Dermis microvascular lymphatic vessel endothelial cell (primary cell): Measurements from ENCODE around the gene AP2A1. TPM values are rescaled to one million over a fixed set of nuclear protein-coding genes. Genes with fewer than 3 reads are reported as not detected.

Experiments
- DNase-seq, 2 donors: peaks; one replicate each; pipeline versions ENCODE4 v3.0.0 to v3.0.0-alpha.2; 2010; ENCODE audit warnings: low read depth in 2 of 2
- total RNA-seq: library from RNA; depleted of rRNA; stranded (reverse); fragments of >200 nt; gene quantifications from 2 replicates; pipeline ENCODE4 v1.2.1, GENCODE V29; 2014

AP2A1 gene
- total RNA-seq, 1 donor from 2014 or later, result 44.8 TPM

- DNase-seq, result no peak
Observed at GRCh38 chr19:49837425-49837824, 70.6 kb downstream of the AP2A1 start.

DNA sequence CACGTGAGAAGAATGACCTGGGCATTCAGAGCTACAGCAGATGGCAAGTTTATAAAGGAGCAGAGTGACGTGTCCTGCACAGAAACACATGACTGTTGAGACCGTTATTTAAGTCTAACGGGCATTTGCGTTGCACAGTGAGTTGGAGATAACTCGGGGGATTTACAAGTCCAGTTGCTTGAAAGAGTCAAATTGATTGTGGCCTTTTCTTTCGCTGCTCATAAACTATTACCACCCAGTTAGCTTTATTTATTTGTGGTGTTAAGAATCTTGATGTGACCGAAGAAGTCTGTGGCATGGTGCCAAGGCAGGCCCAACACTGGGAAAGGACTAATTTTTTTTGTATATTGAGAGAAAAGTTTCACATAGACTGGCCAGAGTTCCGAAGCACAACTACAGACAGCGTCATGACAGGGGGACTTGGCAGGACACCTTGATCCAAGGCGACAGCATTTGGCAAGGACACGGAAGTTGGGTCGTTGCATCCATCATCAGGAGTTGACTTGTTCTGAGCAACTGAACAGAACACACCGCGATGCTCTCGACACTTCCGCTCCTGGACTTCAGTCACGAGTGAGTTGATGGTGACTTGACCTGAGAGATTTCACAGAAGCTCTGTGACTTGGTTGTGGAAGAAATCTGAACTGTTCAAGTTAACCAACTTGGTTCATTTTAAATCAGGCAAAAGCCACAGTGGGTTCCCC, 72.2 kb downstream of the AP2A1 start:
- DNase-seq, result no peak

- no peak for DNase-seq
Observed at GRCh38 chr19:49839713-49840112, 72.9 kb downstream of the AP2A1 start.

DNA sequence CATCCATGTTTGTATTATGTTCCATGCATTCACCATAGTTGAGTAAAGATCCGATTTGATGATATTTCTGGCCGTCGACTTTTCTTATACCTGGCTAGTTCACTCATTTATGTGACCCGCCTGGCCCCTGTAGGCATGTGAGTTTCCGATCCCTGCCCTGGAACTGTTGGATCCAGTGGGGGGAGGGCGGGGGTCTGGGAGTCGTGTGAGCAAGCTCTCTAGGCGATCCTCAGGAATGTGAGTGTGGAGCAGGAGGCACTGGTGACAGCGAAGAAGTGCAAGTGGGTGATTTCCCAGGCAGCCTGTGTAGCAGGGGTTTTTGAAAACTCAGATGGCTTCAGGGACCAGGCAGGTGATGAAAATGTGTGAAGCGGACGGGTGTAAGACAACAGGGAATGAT, 73.5 kb downstream of the AP2A1 start:
- no peak for DNase-seq

GRCh38 chr19:49840736-49841249, 74.0 kb downstream of the AP2A1 start:
- no peak for DNase-seq

DNA sequence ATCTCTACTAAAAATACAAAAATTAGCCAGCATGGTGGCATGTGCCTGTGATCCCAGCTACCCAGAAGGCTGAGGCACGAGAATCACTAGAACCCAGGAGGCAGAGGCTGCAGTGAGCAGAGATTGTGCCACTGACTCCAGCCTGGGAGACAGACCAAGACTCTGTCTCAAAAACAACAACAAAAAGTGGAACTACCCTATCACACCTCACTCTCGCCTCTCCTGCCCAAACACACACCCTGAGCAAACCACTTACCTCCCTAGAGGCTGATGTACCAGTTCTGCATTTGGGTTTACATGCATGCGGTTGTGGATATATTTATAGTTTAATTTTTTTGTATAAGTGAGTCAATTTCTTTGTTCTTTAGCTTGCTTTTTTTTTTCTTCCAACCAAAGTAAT, 76.5 kb downstream of the AP2A1 start:
- no peak for DNase-seq

GRCh38 chr19:49844138-49845095, 77.6 kb downstream of the AP2A1 start:
- DNase-seq, result no peak

DNA sequence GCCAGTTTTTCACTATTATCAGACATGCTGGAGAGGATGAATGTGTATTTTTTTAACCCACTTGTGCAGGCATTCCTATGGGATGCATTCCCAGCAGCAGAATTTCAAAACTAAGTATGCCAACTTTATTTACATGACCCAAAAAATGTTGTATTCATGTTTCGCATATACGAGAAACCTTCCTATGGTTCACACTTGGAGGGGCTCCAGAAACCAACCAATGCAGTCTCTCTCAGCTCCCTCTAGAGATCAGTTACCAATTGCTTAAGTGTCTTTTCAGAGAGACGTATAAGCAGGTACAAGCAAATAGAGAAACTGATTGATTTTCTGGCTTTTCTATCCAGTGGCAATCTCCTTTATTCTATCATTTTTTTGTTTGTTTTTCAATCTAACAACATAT, 78.6 kb downstream of the AP2A1 start:
- no peak for DNase-seq

GRCh38 chr19:49846408-49846807, 79.6 kb downstream of the AP2A1 start:
- no peak for DNase-seq

- DNase-seq, result peak in 1 of 2 donors; percentile 47
Observed at GRCh38 chr19:49847731-49848696, 81.2 kb downstream of the AP2A1 start.

- DNase-seq, result no peak
Observed at GRCh38 chr19:49848938-49849337, 82.1 kb downstream of the AP2A1 start.

DNA sequence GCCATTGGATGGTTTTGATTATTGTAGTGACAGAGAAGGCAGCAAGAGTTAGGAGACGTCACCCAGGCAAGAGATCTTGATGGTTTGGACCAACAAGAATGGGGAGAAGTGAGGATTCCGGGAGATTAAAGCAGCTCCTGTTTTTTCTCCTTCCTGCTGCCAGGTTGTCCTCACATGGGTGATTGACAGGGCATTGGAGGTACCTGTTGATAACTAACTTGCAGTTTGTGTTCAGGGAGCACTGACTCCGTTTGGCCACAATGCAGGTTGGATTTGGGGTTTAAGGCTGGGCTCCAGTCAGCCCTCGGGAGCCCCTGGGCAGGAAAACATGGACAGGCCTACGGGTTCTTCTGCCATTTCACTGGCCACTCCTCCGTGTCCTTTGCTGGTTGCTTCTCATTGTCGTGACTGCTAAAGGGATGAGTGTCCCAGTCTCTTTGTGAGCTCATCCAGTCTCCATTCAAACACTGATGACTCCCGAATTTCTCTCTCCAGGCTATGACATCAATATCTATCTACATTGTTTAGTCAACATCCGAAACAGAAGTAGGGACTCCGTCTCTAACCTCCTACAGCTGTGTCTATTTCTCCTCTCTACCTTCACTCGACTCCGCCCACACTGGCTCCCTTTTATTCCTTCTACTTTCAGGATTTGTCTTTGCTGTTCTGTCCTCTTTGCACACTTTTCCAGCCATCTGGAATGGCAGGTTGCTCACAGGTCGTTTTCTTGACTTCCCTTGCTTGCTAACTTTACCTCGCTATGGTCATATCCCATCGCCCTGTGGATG, 82.8 kb downstream of the AP2A1 start:
- DNase-seq, result no peak

DNA sequence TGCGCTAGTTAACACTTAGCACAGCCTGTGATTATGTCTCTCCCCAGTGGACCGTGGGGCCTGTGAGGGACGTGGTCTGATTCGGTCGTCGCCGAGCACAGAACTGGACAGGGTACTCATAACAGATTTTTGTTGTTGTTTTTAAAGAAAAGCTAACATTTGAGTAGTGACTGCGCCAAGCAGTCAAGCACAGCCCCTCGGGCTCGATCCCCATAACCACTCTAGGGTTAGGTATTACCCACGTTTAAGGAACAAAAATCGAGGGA, 83.4 kb downstream of the AP2A1 start:
- DNase-seq, result no peak

DNA sequence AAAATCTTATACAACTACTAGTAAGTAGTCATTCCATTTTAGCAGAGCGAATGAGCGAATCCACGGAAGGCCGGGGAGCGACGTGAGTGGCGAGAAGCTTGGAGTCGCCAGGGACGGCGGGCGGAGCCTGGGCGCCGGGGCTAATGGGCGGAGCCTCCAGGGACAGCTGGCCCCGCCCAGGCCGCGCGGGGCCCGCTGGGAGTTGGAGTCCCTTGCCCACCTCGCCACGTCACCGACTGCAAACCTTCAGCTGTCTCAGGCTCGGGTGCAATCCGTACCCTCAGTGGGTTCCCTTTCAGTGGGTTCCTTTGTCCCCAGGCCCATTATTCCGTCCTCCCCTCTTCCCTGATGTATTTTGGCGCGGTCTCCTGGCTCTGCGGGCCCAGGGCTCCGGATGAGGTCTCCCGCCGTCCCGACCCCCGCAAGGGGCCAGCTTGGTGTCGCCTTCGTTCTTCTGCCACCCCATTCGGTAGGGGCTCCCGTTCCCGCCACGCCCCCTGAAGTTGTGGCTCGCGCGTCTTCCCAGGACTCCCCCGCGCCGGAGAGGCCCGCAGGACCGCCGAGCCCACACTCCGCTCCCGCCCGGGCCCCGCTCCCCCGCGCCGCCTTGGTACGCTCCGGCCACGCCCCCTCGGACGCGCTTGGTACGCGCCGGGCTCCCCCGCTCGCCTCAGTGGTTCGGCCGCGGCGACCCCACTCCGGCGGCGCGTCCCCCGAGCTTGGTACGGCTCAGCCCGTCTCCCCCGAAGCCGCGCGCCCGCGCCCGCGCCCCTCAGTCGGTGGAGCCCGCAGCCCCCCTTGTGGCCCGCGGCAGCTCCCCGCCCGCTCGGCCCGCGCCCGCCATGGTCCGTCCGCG, 83.9 kb downstream of the AP2A1 start, which contains the start of gene PTOV1:
TSS of gene PTOV1 (plus strand) at position 673 of the 856 bp plus-strand sequence.
- DNase-seq, result peak; percentile 82 to 94

- DNase-seq, result peak in 1 of 2 donors; percentile 75
Observed at GRCh38 chr19:49851456-49852259, 84.9 kb downstream of the AP2A1 start.

GRCh38 chr19:49852631-49853126, 85.9 kb downstream of the AP2A1 start:
- DNase-seq, result no peak

- no peak for DNase-seq
Observed at GRCh38 chr19:49853852-49854377, 87.1 kb downstream of the AP2A1 start.
